OCI-LY3 (cell line): Measurements from ENCODE around the gene PRAMEF12.

Experiments
- CTCF ChIP-seq: fragments of 200-600, 300-600 bp; sonication (generic); IDR thresholded peaks from 2 replicates; pipeline ENCODE4 v1.5.1; 2014; ENCODE audit warnings: antibody characterized with exemption, low read length, low read depth
- EZH2phosphoT487 ChIP-seq: fragments of 200-600 bp; shearing (Covaris generic); IDR thresholded peaks from 2 replicates; pipeline ENCODE4 v1.6.1; 2018; ENCODE audit warnings: antibody characterized with exemption, mixed run types, low read depth

GRCh38 chr1:12757836-12758235 lies 15.7 kb upstream of the PRAMEF12 start:
- TF ChIP-seq CTCF (no peak), EZH2phosphoT487 (no peak)
